CD4-positive, alpha-beta T cell treated with Interleukin-6 at 100 ng/mL for 8 hours (primary cell): ENCODE measurements around the gene NEK4.
"Not testable (repeated sequence)": the region's sequence is repeated elsewhere in the genome, so short reads cannot be mapped to it uniquely, and the experiment has no call there.

Experiments used
- DNase-seq: peaks from one replicate; pipeline ENCODE4 v3.0.0-alpha.2; 2020; ENCODE audit warnings: mixed read lengths, low spot score

The NEK4 gene

GRCh38 chr3:52696830-52697631 lies 73.7 kb downstream of the NEK4 start:
- DNase-seq = no peak

- no peak for DNase-seq
These were observed 74.7 kb downstream of the NEK4 start for GRCh38 chr3:52695798-52696671.

- no peak for DNase-seq
These were observed 76.1 kb downstream of the NEK4 start for GRCh38 chr3:52694528-52695189.

GRCh38 chr3:52693071-52693470 lies 77.7 kb downstream of the NEK4 start:
- no peak for DNase-seq

DNA sequence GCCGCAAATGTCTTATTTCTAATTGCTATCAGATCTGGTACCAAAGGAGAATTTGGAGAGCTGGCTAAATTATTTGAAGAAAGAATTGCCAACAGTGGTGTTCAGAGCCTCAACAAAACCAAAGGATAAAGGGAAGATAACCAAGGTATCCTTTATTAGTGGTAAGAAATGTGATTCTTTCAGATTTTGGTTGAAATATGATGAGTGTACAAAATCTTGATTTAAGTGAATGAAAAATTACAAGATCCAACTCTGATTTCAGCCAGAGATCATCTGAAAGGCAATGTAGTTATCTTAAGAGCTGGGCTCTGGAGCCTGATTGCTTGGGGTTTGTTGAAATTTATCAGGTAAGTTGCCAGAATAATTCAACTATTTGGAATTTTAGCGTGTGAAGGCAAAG lies 80.2 kb downstream of the NEK4 start:
- DNase-seq = no peak

DNA sequence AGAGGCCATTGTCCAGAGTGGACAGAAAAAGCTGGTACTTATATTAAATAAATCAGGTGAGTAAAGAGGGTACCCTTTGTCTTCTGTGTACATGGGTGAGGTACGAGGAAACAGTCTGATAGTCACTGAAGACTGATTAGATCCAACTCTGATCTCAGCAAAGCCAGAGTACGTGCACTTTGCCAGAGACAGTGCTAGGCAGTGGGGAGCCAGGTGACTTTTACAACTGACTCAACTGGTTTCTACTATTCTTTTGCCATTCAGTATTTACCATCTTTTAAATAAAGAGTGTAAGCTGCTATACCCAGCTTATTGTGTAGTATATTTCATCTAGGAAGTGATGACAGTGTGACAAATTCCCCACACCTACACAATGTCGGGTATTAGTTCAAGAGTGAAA lies 81.6 kb downstream of the NEK4 start:
- DNase-seq = no peak

DNA sequence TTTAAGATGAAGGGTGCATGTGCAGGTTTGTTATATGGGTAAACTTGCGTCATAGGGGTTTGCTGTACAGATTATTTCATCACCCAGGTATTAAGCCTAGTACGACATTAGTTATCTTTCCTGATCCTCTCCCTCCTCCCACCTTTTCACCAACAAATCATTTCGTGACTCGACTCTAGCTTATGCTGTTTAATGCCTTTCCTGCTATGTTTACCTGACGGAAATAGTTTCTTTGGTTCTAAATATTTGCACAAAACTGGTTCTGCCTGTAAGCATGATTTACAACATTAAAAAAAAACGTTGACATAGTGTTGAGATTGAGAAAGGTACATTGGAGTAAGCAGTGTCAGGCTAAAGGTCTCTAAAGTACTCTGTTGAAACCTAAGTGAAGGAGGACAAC lies 82.5 kb downstream of the NEK4 start:
- no peak for DNase-seq

- DNase-seq = peak; percentile 90
These were observed 84.7 kb downstream of the NEK4 start, which contains the start of the genes GNL3 and PBRM1 for GRCh38 chr3:52685709-52686691. GNL3 (plus strand) TSS chr3:52686032; CDS start chr3:52686093, 61 bp downstream. PBRM1 (minus strand) TSS chr3:52685913.

DNA sequence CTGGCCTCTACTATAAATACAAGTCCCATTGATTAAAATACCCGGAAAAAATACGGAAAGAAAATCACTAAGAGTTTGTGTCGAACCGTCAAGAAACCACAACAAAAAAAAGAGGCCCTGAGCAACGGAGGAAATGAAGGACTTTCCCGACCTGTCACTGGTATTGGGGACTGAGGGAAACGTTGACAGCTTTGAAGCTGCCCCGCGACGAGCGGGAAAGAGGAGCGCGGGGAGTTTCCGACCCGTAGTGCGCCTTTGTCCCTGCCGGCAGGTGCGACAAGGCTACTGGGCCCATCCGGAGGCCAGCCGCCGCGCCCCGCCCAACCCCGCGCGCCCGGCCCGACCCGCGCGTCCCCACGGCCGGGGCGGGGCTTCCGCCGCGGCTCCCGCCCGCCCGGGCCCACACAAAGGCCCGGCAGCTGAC lies 85.4 kb downstream of the NEK4 start:
- peak; percentile 66 for DNase-seq

GRCh38 chr3:52684184-52684583 lies 86.6 kb downstream of the NEK4 start:
- no peak for DNase-seq

DNA sequence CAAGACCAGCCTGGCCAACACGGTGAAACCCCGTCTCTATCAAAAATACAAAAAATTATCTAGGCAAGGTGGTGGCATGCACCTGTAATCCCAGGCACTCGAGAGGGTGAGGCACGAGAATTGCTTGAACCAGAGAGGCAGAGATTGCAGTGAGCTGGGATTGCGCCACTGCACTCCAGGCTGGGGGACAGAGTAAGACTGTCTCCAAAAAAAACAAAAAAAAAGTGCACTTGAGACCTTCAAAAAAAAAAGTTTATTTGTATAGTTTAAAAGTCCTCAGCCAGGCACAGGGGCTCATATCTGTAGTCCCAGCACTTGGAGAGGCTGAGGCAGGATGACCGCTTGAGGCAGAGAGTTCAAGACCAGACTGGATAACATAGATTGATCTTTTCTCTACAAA lies 87.1 kb downstream of the NEK4 start:
- no peak for DNase-seq

GRCh38 chr3:52682016-52682415 lies 88.7 kb downstream of the NEK4 start:
- no peak for DNase-seq

DNA sequence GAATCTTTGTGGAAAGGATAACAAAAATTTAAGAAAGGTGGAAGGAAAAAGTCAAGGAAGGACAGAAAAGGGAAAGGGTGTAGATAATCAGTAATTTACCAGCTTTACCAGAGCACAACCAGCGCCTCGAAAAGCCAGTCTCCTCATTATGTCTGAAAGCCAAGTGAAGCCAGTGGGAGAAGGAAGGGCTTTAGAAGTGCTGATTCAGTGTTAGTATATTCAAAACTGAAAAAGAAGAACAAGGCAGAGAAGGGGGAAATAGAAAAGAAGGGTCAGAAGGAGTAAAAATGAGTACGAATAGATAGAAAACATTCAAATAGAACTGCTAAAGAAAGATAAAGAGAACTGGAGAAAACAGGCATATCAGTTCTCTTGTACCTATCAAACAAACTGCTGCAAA lies 89.1 kb downstream of the NEK4 start:
- no peak for DNase-seq

DNA sequence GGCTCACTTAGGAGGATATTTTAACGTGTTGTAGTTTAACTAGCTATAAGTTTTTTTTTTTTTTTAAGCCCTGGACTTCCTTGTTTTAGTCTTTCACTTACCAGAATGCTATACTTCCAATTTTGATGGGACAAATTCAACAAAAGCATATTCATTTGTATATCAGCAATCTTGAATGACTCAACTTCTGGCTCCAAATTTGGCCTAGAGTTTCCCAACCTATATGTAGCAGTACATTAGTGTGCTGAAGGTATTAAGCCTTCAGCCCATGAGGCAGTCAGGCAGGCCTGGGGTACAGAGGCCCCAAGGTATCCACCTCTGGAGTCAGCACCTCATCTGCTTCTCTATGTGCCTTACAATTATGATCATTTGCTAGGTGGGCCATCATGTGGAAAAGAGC lies 90.9 kb downstream of the NEK4 start:
- DNase-seq = no peak

DNA sequence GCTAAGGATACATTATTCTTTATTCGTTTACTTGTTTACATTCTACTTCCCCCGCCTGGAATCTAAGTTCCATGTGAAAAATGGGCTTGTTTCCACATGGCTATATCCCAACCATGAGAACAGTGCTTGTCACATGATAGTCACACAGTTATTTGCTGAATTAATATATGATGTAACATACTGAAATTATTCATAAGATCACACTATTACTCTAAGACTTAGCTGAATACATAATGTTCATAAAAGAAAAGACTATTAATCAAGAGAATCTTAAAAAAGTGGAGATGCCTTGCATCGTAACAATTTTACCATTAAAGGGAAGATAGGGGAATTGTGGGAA lies 91.6 kb downstream of the NEK4 start:
- no peak for DNase-seq

GRCh38 chr3:52678265-52679198 lies 92.2 kb downstream of the NEK4 start:
- no peak for DNase-seq

DNA sequence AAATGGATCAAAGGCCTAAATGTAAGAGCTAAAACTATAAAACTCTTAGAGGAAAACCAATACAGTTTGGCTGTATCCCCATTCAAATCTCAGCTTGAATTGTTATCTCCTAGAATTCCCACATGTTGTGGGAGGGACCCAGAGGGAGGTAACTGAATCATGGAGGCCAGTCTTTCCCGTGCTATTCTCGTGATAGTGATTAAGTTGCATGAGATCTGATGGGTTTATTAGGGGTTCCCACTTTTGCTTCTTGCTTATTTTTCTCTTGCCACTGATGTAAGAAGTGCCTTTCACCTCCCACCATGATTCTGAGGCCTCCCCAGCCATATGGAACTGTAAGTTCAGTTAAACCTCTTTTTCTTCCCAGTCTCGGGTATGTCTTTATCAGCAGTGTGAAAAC lies 94.5 kb downstream of the NEK4 start:
- not testable (repeated sequence) for DNase-seq

DNA sequence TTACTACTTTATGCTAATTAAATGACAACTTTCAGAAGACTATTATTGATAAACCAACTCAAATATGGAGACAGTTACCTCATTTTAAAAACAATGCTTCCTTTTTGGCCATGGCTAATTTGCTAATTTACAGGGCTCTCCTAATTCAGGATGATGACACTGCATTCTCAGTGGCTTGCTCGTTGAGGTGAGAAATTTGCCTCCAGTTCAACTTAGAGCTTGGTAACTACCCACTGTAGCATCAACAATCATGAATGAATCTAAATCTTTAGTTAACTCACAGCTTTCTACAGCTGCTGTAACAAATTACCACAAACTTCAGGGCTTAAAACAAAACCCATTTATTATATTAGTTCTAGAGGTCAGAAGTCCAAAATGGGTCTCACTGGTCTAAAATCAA lies 99.1 kb downstream of the NEK4 start:
- no peak for DNase-seq

- DNase-seq = peak; percentile 23
These were observed 99.9 kb downstream of the NEK4 start for GRCh38 chr3:52670621-52671521.
